Testis (tissue), 3 donors: ENCODE data around the gene SMAD7. TPM values are rescaled to one million over a fixed set of nuclear protein-coding genes. Genes with fewer than 3 reads are reported as not detected.

ENCODE experiments used
- DNase-seq: peaks from one replicate; pipeline ENCODE4 v3.0.0-alpha.2; 2019
- H3K27ac ChIP-seq, 2 donors: fragments of 200-600 bp; sonication (generic); one replicate each; pipeline ENCODE4 v1.5.1; 2019
- H3K27me3 ChIP-seq: fragments of 200-600 bp; sonication (generic); one replicate; pipeline ENCODE4 v1.5.1; 2019
- H3K36me3 ChIP-seq: fragments of 200-600 bp; sonication (generic); one replicate; pipeline ENCODE4 v1.5.1; 2017; ENCODE audit warnings: low read depth; ENCODE audit errors: missing control alignments
- H3K4me1 ChIP-seq: fragments of 200-600 bp; sonication (generic); one replicate; pipeline ENCODE4 v1.5.1; 2019
- H3K4me3 ChIP-seq, 2 donors: fragments of 200-600 bp; sonication (generic); one replicate each; pipeline ENCODE4 v1.5.1; 2017 to 2019
- H3K9me3 ChIP-seq: fragments of 200-600 bp; sonication (generic); one replicate; pipeline ENCODE4 v1.5.1; 2017
- POLR2A ChIP-seq: fragments of 450-650 bp; IDR thresholded peaks from one replicate; pipeline ENCODE4 v1.6.1; 2017; ENCODE audit warnings: antibody characterized with exemption, mild to moderate bottlenecking, moderate library complexity
- WGBS, 2 donors: methylation state at CpG; one replicate each; pipeline ENCODE4 v1.1.5; 2018; 5-methylcytosine and 5-hydroxymethylcytosine counted together
- intact Hi-C: fragments of 100-400 bp; cut with DNase I; formaldehyde crosslinking; loops from one replicate; pipeline ENCODE4 v1.15.1; 2023; ENCODE audit warnings: low total_unique reads
- polyA plus RNA-seq: library from polyadenylated mRNA; stranded (reverse); fragments of 350-450 nt; fragmentation: Illumina TruSeq; extraction: RNeasy Lipid Tissue Mini Kit (QIAGEN cat#74804); gene quantifications from one replicate; pipeline ENCODE4 v1.2.3, GENCODE V29; 2014; ENCODE audit warnings: low read depth, low replicate concordance; ENCODE audit not compliant: insufficient read depth
- total RNA-seq, 2 donors: library from RNA; depleted of rRNA; stranded (reverse); fragments of >200 nt; gene quantifications; one replicate each; pipeline ENCODE4 v1.2.3, GENCODE V29; 2016
- TF ChIP-seq, protein P1 (sequence below), 3 experiments: fragments of 450-650 bp in 2 of 3; fragments of 200-600 bp in 1 of 3; sonication (generic) in 1 of 3; IDR thresholded peaks; one replicate each; pipeline ENCODE4 v1.5.1; 2016 to 2019; ENCODE audit warnings: antibody characterized with exemption in 3 of 3, mild to moderate bottlenecking in 2 of 3, moderate library complexity in 1 of 3

SMAD7 gene
- total and polyA plus RNA-seq, 3 donors from 2014 or later: 7.5 to 14.6 (median 9.8) TPM

DNA sequence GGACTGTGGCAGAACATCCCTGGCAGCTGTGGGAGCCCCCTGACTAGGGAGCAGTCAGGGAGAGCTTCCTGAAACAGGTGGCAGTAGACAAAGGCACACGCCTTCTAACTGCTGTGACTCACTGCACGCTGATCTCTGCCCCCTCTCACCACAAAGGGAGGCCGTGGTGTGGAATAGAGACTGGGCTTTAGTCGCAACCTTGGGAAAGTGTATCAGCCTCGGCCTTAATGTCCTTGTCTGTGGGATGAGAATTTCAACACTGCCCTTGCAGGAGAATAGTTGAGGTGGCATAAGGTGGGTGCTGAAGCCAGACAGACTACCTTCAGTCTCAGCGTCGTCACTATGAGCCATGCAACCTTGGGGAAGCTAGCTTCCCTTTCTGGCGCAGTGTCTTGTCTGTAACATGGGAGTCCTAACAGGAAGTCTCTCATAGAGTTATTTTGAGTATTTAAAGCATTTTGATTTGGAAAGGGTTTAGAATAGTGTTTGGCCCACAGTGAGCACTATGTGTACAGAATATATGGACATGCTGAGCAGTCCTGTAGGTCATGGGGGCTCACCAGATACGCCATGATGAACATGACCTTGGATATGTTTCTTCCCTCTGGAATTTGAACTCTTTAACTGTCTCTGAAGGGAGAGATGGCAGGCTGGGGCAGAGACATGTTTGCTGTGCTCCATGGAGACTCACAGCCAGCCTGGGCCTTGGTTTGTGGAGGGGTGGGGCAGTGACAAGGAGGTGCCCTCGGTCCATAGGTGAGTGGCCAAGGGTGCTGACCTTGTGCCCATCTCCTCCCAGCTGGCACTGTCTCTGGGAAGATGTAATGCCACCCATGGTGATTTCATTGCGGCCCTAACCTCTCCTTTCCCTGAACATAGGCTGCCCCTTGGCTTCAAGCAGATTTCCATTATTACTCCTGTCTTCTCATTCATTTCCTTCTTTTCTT, 29.5 kb upstream of the SMAD7 start:
- no peak for DNase-seq
- Histone ChIP-seq H3K27ac (no peak overlapping the region), H3K9me3 (no peaks in the 10 kb centered on the region), H3K4me1 (no peaks in the 10 kb centered on the region), H3K4me3 (no peak overlapping the region), H3K27me3 (no peaks in the 10 kb centered on the region), H3K36me3 (no peaks in the 10 kb centered on the region)
- intact Hi-C loops: no loop called here
- TF ChIP-seq, protein P1, sequence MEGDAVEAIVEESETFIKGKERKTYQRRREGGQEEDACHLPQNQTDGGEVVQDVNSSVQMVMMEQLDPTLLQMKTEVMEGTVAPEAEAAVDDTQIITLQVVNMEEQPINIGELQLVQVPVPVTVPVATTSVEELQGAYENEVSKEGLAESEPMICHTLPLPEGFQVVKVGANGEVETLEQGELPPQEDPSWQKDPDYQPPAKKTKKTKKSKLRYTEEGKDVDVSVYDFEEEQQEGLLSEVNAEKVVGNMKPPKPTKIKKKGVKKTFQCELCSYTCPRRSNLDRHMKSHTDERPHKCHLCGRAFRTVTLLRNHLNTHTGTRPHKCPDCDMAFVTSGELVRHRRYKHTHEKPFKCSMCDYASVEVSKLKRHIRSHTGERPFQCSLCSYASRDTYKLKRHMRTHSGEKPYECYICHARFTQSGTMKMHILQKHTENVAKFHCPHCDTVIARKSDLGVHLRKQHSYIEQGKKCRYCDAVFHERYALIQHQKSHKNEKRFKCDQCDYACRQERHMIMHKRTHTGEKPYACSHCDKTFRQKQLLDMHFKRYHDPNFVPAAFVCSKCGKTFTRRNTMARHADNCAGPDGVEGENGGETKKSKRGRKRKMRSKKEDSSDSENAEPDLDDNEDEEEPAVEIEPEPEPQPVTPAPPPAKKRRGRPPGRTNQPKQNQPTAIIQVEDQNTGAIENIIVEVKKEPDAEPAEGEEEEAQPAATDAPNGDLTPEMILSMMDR (IDR thresholded peaks at IDR 0.05): no peak
- TF ChIP-seq POLR2A: no peak
- 68% methylated on average over 11 of the region's 11 CpGs for WGBS, 2 donors

DNA sequence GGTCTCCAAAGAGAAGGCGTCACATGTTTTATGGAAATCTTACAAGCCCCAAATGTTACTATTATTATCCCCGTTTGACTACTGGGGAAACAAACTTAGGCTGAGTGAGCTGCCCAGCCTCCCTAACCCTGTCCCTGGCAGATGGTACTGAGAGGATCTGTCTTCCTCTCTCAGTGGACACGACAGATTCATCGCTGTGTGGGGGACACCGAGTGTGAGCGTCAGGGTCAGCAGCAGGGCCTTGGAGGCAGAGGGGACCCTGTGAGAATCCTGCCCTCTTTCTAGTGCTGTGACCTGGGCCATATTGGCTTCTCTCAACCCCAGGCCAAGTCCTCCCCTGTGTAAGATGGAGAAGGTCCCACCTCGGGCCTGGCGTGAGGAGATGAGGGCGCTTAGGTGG, 27.1 kb upstream of the SMAD7 start:
- Histone ChIP-seq H3K9me3 (no peaks in the 10 kb centered on the region), H3K27me3 (no peaks in the 10 kb centered on the region), H3K4me3 (no peak overlapping the region), H3K36me3 (no peaks in the 10 kb centered on the region), H3K4me1 (peaks cover 4% of the 10 kb centered on the region), H3K27ac (no peak overlapping the region)
- intact Hi-C loops: no loop called here
- TF ChIP-seq, protein P1 (IDR thresholded peaks at IDR 0.05): no peak
- TF ChIP-seq POLR2A: no peak
- no peak for DNase-seq
- WGBS, 2 donors: 82 to 84% methylated on average over 6 to 9 of the region's 9 CpGs

DNA sequence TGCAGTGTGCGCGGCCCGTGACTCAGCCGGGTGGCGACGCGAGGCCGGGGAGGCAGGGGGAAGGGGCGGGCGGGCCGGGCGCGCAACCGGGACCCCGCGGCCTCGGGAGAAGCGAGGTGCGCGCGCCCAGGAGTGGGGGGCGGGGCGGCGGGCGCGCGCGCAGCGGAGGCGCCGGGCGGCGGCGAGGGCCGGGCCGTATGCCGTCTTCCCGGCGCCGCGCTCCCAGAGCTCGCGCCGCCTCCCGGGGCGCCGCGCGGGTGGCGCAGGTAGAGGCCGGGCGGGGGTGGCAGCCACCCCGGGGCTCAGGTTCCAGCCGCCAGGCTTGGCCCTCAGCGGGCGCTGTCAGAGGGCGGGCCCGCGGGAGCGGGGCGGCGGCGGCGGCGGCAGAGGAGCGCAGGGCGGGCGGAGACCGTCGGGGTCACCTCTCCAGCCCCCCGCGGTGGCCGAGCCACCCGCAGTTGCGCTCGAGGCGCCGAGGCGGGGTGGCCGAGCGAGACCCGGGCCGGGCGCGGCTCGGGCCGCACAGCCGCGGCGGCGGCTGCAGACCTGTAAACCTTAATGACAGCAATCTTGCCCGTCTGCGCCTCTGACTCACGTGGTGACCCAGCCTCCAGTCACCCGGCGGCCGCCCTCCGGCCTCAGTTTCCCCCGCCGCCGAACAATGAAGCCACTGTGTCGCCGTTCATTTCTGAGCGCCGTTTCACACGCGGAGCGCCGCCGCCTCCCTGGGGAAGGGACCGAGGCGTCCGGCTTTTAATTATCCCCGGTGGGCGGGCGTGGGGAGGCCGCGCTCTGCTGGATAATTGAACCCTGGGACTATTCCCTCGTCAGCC, 25.3 kb upstream of the SMAD7 start:
- Histone ChIP-seq H3K9me3 (no peaks in the 10 kb centered on the region), H3K27me3 (no peaks in the 10 kb centered on the region), H3K4me3 (peak overlapping the region; percentile 71 to 86), H3K36me3 (no peaks in the 10 kb centered on the region), H3K4me1 (peaks cover 4% of the 10 kb centered on the region), H3K27ac (peak overlapping the region; percentile 65 to 72)
- peak; percentile 47 for DNase-seq
- TF ChIP-seq POLR2A: no peak
- TF ChIP-seq, protein P1 (IDR thresholded peaks at IDR 0.05): no peak
- intact Hi-C loops: no loop called here
- WGBS, 2 donors: 2 to 3% methylated on average over 35 to 68 of the region's 119 CpGs

DNA sequence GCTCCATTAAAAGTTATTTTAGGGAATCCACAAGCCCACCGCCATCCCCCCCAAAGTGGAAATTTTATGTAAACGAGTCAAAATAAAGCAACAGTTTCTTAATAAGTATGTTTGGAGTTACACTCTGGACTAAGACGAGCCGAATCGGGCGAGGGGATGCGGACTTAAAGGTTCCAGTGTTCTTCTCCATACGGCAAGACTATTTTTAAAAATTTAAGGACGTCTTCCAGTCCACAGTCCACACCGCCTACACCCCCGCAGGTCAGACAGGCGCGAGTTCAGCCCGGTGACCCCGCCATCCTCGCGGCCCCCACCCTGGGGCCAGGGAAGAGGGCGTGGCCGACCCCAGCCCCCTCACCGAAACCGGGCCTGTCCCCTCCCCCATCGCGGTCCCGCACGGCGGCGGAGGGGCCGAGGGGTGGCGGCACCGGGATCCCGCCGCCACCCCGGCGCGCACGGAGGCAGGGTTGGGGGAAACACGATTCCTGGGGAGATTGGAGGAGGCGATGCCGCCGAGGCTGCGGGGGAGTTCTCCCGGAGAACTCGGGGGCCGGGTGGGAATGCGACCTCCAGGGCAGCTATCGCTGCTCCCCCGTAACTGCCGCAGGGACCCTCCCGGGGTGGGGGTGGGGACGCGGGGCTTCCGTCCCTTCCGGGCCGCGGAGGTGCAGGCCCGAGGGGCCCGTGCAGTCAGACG, 24.5 kb upstream of the SMAD7 start:
- 2% methylated on average over 22 to 53 of the region's 58 CpGs for WGBS, 2 donors
- H3K36me3 ChIP-seq: no peaks in the 10 kb centered on the region
- H3K27ac ChIP-seq: peak overlapping the region; percentile 65 to 72
- peaks cover 4% of the 10 kb centered on the region for H3K4me1 ChIP-seq
- TF ChIP-seq, protein P1 (IDR thresholded peaks at IDR 0.05): no peak
- TF ChIP-seq POLR2A: no peak
- no peaks in the 10 kb centered on the region for H3K9me3 ChIP-seq
- no peaks in the 10 kb centered on the region for H3K27me3 ChIP-seq
- DNase-seq: peak; percentile 38
- intact Hi-C loops: no loop called here
- peak overlapping the region; percentile 71 to 86 for H3K4me3 ChIP-seq
